Embryonic facial prominence (tissue), 1 donor: Measurements from ENCODE around the gene MRPL36.

Experiments
- DNase-seq: peaks from one replicate; pipeline ENCODE4 v3.0.0-alpha.2; 2016; ENCODE audit errors: extremely low spot score

Gene MRPL36

DNA sequence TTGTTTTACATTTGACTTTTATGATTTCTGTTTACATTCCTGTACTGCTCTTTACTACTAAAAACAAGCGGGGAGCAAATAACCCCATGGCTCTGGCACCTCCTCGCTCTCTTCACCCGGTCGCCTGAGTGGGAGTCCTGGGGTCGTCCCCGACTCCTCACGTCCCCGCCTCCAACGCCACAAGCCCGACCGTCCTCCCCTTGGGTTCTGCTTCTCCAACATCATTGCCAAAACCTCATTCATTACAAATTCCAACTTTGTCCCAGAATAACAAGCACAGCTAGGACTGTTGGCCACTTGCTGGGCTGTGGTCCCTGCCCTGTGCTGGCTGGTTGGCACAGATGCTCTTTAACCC, 35.1 kb downstream of the MRPL36 start:
- no peak for DNase-seq

DNA sequence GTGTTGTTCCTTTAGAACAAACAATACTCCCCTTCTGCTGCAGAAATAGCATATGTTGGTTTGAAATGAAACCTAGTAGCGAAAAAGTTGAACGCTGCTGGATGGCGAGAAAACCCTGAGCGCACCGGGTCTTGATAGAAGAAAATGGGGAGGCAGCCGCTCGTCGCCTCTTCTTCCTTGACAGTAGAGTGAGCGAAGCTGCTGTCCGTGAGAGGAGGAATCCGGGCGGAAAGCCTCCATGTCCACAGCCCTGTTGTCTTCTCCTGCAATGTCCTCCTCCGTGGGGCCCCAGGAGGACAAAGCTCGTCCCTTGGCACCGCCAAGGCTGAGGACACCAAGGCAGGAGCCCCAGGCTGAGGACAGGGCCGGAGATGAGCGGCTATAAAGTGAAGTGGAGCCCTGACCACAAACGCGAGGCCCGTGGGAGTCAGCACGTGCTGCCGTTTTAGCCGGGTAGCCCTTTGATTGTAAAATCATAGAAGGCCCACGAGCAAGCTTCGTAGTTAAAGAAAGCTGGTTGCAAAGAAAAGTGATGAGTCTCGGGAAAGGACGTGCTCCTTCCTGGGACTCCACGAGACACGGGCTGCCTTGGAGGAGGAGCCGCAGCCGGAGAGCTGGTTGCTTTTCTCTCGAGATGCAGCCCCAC, 35.6 kb downstream of the MRPL36 start:
- DNase-seq, result no peak

DNA sequence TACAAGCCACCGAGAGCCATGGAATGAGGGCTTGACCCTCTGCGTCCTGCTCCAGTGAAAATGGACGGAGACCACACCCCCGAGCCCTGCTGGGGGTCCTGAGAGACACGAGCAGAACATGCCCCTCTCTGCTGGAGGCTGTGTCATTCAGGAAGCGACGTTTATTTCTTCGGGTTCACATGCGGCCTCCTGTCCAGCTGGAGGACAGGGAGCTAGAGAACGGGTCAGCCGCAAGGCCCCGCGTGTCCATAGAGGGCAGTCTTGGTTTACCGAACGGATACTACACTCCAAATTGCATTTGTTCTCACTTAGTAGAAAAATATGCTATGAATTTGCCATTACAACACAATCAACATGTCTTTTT, 36.1 kb downstream of the MRPL36 start:
- DNase-seq, result peak; percentile 41

DNA sequence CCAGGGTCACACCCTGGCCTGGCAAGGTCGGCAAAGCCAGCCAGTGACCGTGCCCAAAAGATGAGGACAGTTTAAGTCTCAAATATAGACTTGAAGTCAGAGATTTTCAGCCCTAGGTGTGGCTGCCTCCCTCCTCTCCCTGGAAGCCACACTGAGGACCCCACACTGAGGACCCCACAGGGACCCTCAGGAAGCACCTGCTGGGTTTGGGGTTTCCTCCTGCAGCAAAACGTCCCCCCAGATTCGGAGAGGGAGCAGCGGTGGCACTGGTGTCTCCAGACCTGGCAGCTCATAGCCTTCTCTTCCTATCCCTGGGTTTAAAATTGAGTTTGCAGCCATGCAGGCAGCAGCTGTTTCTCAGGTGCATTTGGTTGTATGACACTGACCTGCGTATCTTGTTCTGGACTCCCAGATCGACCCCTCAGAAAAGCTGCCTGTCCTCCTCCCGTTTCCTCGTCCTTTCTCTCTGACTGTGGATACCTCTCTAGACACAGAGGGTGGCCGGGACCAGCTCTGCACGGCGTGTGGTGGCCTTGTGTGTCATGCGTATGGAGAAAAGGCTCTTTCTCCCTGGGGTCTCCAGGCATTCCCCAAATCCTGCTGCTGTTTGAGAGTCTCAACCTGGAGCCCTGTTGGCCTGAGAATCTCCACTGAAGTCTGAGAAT, 36.6 kb downstream of the MRPL36 start:
- DNase-seq, result no peak

DNA sequence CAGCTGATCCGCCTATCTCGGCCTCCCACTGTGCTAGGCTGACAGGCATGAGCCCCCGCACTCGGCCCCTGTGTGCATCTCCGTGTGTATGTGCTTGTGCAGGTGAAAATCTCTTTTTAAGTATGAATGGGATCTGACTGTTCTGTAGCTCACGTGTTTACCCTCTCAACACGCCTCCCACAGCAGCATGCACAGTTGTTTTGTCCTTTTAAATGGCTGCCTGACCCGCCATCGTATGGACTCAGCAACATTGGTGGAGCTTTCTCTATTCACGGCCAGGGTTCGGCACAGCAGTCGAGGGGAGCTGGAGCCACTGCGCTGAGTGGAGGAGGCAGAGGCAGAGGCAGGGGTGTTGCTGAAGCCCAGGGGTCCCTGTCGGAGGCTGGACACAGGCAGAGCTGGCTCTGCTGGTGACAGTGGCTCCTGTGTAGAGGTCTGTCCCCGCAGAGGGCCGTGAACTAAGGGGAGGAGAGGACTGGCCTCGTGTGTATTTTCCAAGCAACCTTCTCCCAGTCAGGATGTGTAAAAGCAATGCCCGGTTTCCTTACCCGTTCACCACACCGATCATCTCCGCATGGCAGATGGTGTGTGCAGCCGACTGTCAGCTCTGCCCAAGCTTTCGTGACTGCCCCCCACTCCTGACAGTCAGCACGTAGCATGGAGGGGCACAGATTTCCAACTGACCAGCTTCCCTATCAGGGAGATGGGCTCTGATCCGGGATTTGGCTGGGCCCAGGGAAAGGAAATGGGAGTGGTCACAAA, 37.3 kb downstream of the MRPL36 start:
- DNase-seq, result no peak

DNA sequence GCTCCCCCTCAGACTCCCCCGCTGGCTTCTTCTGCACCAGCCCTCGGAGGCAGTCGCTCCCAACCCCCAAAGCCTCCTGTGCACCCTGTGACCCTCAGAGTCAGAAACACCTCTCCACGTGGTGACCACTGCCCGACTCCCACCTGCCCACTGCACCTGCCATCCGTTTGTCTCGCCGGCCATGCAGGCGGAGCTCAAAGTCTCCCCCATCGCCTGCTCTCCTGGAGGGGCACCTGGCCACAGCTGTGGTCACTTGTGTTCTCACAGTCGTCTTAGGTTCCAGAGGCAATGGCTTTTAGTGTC, 38.2 kb downstream of the MRPL36 start:
- no peak for DNase-seq

DNA sequence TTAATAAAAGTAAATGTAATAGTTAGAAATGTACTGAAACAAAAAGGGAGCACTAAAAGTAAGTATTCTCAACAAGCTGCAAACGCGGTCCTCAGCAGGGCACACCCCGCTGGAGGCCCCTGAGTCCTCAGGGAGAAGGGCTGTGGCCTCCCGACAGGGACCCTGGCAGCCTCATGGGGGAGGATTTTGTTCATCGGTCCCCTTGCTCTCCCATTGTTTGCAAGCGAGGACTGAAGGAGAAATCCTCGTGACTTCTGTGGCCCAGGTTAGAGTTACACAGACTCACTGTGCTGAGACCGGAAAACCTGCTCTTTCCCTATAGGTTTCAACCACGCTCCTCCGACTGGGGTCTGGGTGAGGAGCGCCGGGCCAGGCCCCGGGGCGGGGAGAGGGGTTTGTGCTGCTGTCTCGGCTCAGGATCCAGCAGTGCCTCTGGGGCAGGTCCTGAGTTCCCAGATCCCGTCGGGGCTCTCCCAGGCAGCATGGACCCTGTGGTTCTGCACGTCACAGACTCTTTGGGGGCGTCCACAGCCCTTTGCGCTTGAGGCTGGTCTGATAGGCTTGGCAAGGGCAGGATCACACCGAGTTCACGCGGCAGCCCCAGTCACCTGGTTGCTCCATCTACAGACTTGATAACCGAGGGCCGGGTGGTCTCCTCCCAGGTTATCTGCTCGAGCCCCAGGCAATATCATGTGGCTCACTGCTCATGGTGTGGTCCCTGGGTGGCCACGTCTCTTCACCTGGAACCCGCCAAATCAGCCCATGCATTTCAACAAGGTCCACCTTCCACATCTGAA, 38.8 kb downstream of the MRPL36 start:
- no peak for DNase-seq

DNA sequence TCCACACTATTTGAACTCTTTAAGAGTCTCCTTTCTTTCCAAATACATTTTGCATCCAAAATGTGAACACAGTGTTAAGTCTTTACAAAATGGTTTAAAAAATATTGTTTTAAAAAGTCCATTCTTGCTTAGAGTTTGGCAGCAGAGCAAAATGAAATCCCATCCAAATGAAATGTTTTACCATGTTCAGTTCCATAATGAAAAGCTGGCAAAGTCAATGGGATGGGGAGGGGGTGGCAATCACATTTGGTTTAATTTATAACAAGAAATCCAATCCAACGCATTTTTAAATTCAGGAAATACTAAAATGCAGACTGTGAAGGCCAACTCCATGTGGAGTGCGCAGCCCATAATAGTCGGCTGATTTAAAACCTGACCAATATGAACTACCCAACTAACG, 39.4 kb downstream of the MRPL36 start:
- peak; percentile 17 for DNase-seq

DNA sequence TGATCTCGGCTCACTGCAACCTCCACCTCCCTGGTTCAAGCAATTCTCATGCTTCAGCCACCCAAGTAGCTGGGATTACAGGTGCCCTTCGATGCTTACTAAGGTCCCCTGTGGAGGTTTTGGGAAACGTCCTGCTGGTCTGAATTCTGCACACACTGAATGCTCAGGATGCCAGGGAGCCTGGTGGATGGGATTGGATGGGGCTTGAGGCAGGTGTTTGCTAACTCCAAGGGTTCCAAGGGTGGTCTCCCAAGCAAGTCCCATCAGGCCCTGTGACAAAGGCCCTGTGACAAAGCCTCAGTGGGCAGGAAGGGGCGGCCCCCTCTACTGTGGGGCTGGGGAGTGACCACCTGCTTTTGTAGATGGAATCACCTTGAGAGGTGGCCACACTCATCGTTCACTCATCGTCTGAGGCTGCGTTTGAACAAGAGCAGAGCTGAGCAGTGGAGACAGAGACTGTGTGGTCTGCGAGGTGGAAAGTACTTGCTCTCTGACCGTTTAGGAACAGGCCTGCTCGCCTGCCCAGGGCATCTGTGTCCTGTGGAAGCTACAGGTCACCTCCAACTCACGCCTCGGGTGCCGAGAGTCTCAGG, 40.2 kb downstream of the MRPL36 start:
- DNase-seq, result no peak

DNA sequence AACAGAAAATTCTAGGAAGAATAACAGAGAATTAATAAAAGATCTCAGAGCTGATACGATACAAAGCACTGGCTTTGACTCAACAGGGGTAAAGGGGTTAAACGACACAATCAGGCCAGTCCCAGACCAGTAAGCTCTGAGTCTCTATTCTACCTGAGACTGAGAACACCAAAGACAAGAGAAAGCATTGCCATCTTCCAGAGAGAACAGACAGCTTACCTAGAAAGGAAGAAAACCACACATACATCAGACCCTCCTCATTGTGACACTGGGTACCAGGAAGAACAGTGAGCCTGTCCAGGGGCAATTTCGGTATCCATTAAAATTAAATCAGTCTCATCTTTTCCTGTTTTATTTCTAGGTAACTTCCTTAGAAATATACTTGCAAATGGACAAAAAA, 41.1 kb downstream of the MRPL36 start:
- DNase-seq, result no peak

DNA sequence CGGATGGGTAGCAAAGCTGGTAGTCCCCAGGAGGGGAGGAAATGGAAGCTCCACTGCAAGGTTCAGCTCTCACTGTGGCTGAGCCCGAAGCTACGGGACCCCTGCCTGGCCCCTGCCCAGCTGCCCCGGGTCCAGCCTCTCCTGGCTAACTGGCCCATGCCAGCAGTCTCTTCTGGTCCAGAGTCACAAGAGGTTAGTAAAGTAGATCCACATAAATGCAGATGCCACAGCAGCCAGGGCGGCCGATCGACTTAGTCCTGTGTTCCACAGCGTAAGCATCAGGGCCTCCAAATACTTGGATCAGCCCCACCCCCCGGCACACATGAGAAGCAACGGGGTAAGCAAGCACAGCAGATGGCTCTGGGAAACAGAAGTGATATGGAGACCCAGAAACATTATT, 42.1 kb downstream of the MRPL36 start:
- DNase-seq, result no peak

DNA sequence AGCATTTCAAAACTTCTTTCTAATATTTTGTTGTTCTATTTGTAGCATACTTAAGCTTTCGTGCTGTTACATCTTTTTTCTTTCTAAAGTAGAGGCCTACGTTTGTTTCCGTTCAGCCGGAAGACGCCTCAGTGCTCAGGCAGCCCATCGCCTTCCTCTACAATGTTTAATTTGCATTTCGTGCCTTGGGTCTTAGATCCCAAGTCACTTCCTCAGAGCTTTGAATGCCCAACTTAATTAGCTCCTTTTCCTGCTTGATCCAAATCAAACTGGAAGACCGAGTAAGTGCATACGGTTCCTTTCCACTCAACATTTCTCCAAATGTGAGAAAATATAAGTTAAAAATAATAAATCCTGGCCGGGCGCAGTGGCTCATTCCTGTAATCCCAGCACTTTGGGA, 43.2 kb downstream of the MRPL36 start:
- no peak for DNase-seq

DNA sequence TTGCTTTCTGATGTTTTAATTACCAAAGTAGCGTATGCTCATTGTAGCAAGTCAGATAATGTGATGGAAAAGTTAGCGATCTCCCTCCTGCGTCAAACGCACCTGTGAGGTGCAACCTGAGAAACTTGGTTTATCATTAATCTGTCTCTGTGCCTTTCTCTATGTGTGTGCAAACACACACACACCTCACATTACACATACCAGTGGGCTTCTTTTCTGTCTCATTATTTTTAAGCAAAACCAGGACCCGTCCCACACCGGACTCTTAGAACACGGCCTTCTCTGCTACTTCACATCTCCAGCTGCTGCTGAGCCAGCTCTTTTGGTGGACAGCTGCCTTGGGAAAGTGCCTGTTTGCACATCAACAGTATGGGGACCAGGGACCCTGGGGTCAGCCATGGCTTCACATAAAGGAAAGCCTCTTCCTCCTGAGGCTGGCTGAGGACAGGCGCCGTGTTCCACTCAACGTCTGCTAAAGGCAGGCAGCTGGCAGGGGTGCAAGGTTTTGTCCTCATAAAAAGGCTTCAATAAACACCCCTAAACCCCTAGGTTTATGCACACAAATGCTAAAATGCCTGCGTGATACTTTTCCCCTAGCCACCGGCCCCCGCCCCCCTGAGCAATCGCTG, 44.2 kb downstream of the MRPL36 start:
- DNase-seq, result no peak

DNA sequence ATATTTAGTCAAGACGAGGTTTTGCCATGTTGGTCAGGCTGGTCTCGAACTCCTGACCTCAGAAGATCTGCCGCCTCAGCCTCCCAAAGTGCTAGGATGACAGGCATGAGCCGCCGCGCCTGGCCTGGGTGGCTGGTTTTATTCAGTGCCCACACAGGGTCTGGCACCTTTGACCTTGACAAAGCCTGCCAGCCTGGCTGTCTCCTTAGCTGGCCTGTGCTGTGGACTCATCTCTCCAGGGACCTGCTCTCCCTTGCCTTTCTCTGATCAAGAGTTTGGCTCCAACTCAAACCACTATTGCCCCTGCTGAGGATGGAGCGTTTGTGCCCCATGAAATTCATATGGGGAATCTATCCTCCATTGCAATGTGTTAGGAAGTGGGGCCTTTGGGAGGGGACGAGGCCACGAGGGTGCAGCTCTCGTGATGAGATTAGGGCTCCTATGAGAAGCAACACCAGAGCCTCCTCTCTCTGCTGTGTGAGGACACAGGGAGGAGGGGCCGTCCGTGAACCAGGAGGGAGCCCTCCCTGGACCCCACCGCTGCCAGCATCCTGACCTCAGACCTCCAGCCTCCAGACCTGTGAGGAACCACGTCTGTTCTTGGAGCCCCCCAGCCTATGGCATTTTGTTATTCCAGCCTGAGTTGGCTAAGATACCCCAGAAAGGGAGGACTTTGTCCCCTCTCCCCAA, 45.0 kb downstream of the MRPL36 start:
- DNase-seq, result no peak

DNA sequence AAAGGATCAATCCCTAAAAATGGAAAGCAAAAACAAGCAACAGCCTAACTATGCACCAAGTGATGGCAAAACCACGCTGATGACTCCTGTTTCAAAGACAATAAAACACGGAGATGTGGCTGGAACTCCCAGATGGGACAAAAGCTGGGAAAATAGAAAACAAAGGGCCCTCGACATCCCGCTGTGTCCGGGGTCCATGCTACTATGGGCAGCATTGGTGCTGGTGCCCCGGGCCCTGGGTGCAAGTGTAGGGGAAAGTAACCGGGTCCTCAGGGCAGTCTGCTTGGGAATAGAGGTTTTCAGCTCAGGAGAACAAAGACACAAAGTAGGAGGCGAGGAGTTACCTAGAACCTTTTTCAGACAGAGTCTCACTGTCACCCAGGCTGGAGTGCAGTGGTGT, 46.1 kb downstream of the MRPL36 start:
- no peak for DNase-seq

DNA sequence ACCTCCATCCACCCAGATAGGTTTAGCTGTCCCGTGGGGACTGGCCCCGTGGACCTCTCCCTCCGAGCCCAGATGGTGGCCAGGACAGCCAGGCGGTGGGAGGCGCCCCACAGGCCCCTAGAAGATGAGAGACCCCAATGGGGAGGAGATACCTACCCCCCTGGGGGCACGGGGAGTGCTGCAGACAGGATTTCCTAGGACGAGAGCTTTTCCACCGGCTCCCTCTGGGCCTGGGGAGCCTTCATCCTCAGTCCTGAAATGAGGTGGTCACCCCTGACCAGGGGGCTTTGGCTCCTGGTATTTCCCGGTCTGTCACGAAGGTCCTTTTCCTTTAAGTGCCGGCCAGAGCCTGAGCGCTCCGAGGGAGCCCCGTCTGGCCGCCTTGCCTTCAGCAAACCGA, 46.8 kb downstream of the MRPL36 start:
- DNase-seq, result no peak

DNA sequence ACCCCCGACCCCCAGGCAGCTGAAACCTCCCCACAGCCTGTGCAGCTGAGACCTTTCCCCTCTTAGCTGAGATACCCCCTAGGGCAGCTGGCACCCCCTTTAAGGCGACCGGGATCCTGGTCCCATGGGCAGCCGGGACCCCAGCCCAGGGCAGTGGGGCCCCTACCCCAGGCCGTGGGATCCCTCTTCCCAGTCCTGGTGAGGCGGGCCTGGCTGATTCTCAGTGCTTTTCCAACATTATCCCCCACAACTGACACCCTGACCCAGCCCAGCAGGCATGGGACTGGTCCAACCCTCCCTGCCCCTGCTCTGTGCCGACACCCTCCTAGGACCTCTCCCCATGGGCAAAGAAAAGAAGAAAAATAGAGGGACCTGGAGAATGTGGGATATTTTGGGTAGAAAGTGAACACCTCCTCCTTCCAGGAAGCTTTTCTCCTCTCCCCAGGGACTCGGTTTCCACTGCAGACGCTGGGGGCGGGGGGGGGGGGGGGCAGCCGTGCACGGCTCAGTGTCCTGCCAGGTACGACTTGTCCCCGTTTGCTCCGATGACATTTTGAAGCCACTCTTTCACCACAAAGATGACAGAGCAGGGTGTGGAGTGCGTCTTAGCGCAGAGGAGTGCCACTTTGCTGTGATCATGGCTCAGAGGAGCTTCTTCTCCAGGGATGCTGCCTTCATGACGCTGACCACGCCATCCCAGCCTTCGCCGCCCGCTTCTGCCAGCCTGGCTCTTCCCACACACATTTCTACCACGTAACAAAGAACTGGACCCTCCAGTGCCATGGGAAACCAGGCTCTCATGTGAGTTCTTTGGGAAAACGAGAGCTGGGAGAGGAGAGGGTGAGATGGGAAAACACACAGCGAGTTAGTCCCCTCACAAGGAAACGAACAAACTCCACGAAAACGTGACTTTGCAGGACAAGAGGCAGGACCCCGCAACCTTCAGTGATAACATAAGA, 47.5 kb downstream of the MRPL36 start:
- no peak for DNase-seq

DNA sequence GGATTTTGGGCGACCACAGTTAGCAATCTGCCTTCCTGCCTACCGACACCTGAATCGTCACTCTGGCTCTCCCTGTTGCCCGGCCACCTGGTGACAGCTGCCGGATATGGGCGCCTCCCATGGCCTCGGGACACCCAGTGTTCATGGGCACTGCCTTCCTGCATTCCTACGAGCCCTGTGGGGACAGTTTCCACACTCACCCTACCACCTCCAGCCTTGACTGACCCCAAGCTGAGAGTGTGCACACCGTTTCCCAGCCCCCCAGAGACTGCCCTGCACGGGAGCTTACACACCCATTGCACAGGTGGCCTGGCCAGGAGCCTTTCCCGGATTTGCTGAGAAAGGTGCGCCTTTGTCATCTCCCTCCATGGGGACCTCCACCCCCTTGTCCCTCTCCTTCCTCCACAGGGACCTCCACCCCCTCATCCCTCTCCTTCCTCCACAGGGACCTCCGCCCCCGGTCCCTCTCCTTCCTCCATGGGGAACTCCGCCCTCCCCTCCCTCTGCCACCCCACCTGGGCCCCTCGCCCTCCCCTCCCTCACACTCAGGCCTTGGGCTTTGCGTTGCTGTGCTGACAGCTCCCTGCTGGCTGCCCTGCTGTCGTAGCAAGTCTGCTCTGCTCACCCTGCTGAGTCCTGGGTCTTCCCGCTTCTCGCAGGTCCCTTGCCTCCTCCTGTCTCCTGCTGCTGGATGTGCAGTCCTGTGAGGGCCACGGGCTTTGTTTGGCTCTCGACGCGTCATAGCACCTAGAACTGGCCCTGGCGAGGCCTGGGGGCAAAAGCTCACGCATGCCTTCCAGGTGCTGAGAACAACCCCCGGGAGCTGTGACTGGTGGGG, 48.4 kb downstream of the MRPL36 start:
- no peak for DNase-seq

DNA sequence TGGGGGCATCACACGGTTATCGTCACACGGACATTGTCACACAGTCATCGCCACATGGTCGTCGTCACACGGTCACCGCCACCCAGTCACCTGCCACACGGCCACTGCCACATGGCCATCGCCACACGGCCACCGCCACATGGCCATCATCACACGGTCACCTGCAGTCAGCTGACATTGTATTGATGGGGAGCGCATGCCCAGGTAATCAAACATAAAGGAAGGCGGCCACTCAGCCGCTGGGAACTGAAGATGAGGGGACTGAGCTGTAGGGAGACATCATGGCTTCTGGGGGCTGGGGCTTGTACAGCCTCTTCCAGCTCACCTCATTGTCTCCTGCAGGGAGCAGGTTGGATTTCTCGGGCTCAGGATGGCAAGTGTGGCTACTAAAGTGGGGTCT, 49.2 kb downstream of the MRPL36 start:
- DNase-seq, result no peak
